SW 1271 (cell line): ENCODE results near the gene PTGES3.

Experiments used
- DNase-seq, 2 experiments: peaks; one replicate each; lab custom pipeline; 2025; lab: John Stamatoyannopoulos, UW

The PTGES3 gene

GRCh38 chr12:56629459-56630179 is 58.5 kb downstream of the PTGES3 start:
- DNase-seq: peak in 1 of 2 experiments; percentile 43

DNA sequence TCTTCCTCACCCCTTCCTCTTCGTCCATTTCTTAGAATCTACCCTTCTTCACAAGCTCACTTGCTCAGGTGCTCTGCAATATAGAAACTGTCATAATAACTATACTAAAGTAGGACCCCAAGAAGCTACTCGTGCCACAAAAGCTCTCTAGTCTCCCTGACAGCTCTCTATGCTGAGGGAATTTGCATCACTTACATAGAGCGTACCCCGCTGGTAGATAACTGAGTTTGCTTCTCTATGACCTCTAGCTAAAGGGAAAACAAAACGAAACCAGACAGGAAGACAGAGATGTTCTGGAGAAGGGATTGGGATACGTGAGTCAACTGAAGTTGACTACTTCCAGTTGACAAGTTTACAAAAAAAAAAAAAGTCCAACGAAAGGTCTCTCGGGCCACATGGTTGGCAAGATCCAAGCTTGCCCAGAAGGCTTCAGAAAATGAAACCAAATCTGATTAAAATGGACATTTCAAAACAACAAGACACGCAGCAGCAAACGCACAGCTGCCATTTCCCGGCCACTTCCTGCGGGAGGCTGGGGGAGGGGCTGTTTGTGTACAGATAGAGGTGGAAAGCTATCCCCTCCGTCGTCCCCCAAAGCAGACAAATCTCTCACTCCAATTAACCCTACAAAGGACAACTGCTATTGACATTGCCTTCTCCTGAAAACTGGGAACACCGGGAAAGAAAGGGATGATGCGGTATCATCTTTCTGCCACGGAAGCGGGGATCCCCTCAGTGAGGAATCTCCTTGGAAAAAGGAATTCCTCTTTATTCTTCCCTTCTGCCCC is 59.2 kb downstream of the PTGES3 start:
- peak in 1 of 2 experiments; percentile 61 for DNase-seq

GRCh38 chr12:56626701-56627100 is 61.4 kb downstream of the PTGES3 start:
- DNase-seq: no peak

DNA sequence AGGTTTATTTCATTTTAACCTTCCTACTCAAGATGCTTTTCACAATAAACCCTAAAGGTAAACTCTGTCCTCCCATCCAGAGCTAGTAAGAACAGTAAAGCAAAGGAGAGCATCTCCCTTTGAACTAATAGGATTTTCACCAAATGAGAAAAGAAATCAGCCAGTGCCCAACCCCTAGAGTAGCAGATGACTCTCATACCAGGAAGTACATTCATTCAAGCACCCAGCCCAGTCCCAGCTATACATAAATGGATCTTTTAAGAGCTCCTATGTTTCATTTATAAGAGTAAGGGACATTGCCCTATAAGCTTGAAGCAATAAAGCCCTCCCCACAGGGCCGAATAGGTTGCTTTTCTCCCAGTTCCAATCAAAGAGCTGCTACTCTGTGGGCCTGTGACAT is 65.5 kb downstream of the PTGES3 start:
- no peak for DNase-seq

DNA sequence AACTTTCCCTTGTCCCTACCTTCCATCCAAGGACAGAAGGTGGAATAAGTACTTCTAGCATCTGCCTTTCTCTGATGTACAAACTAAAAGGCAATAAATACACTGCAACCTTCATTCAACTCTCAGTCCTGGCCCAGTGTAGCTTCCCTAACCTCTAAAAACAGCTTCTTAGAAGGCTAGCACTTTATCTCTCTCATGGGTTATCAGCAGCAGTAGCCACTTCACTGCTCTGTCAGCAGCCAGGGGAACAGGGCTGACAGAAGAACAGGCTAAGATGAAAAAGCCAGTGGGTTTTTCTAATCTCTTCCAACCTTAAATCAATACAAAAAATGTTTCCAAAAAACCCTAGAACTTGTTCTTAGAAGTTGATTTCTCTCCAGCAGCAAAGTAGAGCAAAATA is 71.2 kb downstream of the PTGES3 start:
- DNase-seq: no peak

DNA sequence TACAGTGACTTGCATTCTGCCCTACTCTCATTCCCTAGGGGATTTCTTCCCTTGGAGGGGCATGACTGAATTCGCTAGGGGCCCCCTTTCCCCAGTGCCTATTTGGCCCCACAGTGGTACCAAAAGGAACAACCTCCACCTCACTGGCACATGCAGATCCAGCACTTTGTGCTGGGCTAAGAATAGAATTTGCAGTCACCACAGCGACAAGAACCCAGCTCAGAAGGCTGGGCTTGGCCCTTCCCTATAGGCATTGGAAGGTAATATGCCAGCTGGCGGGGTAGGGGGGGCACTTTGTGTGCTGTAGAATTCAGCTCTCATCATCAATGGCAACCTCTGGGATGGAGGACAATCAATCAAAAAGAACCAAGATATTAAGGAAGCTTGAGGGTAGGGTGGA is 71.8 kb downstream of the PTGES3 start:
- no peak for DNase-seq

DNA sequence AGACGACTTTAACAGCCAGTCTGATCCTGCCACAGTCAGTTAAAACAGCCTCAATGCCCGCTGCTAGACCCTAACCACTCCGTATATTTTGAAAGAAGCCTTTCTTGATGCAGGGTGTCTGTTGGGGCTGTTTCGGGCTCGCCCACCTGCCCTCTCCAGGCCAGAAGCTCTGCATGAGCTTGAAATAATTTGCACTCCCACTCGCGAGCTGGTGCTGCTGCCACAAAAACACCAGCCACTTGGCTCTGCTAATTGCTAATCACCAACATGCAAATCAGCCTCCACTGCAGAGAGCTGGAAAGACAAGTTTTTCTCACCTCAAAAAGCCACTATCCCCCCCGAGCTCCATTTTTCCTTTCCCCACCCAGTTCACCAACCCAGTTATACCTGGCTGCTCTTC is 73.5 kb downstream of the PTGES3 start:
- no peak for DNase-seq
